HL-60 (cell line): Measurements from ENCODE around the gene CLASP2.

Source experiments
- DNase-seq, 2 experiments: peaks; one replicate each; pipeline ENCODE4 v3.0.0-alpha.2; 2010 to 2020; ENCODE audit warnings: low read depth in 1 of 2, low spot score in 1 of 2
- H3K27ac ChIP-seq: fragments of 250-450 bp; sonication (Bioruptor Pico); replicated peaks from 2 replicates; pipeline ENCODE4 v1.5.1; 2020; ENCODE audit warnings: mild to moderate bottlenecking, moderate library complexity
- H3K27me3 ChIP-seq: fragments of 250-450 bp; sonication (Bioruptor Pico); 2 replicates; pipeline ENCODE4 v1.5.1; 2021; ENCODE audit warnings: mild to moderate bottlenecking, moderate library complexity; ENCODE audit not compliant: insufficient read depth, poor library complexity, severe bottlenecking
- H3K4me3 ChIP-seq: replicated peaks from 2 replicates; pipeline ENCODE4 v1.5.1; 2011; ENCODE audit warnings: mild to moderate bottlenecking, control low read depth, low read length; ENCODE audit not compliant: insufficient read depth
- CTCF ChIP-seq: IDR thresholded peaks from one replicate; pipeline ENCODE4 v1.5.1; 2011; ENCODE audit warnings: low read length, control low read depth, inconsistent platforms; ENCODE audit not compliant: insufficient read depth
- GABPA ChIP-seq: IDR thresholded peaks from 2 replicates; pipeline ENCODE4 v1.6.1; 2012; ENCODE audit warnings: low read depth
- POLR2AphosphoS5 ChIP-seq: IDR thresholded peaks from 2 replicates; pipeline ENCODE4 v1.6.1; 2012; ENCODE audit warnings: low read depth
- REST ChIP-seq: IDR thresholded peaks from 2 replicates; pipeline ENCODE4 v1.6.1; 2012; ENCODE audit warnings: low read depth; ENCODE audit not compliant: insufficient replicate concordance
- SPI1 ChIP-seq: IDR thresholded peaks from 2 replicates; pipeline ENCODE4 v1.6.1; 2012; ENCODE audit warnings: low read depth, mild to moderate bottlenecking, borderline replicate concordance

CLASP2 gene

GRCh38 chr3:33646406-33646805 is 71.6 kb downstream of the CLASP2 start:
- TF ChIP-seq SPI1 (no peak), GABPA (no peak), REST (no peak), CTCF (no peak), POLR2AphosphoS5 (no peak)
- no peak for DNase-seq
- no peak overlapping the region for H3K4me3 ChIP-seq

GRCh38 chr3:33645060-33645647 is 72.9 kb downstream of the CLASP2 start:
- H3K4me3 ChIP-seq, result no peak overlapping the region
- TF ChIP-seq SPI1 (no peak), POLR2AphosphoS5 (no peak), REST (no peak), GABPA (no peak), CTCF (no peak)
- no peak for DNase-seq
- H3K27ac ChIP-seq, result no peak overlapping the region
- no peaks in the 10 kb centered on the region for H3K27me3 ChIP-seq

More at GRCh38 chr3:33646406-33646805, 71.6 kb downstream of the CLASP2 start:
- Histone ChIP-seq H3K27ac (no peak overlapping the region), H3K27me3 (no peaks in the 10 kb centered on the region)

- no peak overlapping the region for H3K4me3 ChIP-seq
- H3K27me3 ChIP-seq, result no peaks in the 10 kb centered on the region
- no peak for TF ChIP-seq GABPA
- TF ChIP-seq CTCF, result no peak
- no peak for TF ChIP-seq REST
- no peak for TF ChIP-seq SPI1
- no peak for TF ChIP-seq POLR2AphosphoS5
- H3K27ac ChIP-seq, result no peak overlapping the region
- no peak for DNase-seq
Measured at GRCh38 chr3:33644582-33644981, 73.5 kb downstream of the CLASP2 start.
